GM15510 (cell line): Measurements from ENCODE around the gene C1orf116.

Experiments
- POLR2A ChIP-seq: IDR thresholded peaks from 3 replicates; pipeline ENCODE4 v1.6.1; 2011; ENCODE audit warnings: borderline replicate concordance; ENCODE audit not compliant: insufficient read length; ENCODE audit errors: extremely low read depth

C1orf116 gene

DNA sequence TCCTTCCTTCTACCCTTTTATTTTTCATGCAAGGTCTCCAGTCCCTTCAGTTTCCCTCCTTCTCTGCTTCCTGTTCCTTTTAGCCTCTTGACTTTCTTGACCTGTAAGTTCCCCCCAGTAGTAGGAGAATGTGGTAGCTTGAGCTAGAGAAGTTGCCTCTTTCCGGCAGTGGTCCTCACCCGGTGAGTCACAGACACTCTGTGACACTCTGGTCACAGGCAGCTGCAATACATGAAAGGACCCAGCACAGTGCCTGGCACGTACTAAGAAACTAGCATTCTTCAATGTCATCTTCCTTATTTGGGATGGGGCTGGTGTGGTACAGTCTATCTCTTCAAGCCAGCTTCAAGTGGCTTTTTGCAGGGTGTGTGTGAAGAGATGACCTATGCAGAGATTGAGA, 36.5 kb upstream of the C1orf116 start:
- no peak for TF ChIP-seq POLR2A

DNA sequence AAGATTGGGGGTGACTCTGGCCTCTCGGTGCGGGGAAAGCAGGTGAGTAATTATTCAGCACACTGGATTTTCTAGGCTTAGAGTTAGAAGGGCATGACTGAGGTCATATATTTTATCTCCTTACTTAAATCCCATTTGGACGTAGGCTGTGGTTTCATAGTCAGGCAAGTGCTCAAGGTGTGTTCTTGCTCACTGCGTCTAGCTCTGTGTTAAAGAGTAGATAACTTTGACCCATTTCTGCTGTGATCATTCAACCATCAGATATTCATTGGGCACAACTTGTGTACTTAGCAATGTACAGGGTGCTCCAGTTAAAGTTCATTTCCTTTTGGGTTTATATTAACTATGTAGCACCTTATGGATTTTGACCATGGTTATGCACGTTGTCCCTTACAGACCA, 35.1 kb upstream of the C1orf116 start:
- TF ChIP-seq POLR2A: no peak

DNA sequence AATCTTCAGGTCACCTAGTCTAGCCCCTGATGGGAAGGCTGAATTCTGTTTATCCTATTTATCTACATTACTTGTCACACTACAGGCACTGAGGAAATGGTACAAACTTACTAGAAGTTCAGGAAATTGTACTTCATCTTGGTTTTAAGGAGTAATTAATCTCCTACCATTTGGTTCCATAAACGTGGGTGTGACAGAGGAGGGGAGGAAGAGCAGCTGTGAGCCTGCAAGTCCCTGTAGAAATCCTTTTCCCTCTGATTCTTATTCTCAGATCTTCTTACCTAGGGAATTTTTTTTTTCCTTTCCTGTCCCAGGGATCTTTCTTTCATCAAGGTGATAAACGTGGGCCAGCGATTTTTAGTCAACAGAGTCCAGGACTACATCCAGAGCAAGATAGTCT, 34.6 kb upstream of the C1orf116 start:
- TF ChIP-seq POLR2A: no peak

DNA sequence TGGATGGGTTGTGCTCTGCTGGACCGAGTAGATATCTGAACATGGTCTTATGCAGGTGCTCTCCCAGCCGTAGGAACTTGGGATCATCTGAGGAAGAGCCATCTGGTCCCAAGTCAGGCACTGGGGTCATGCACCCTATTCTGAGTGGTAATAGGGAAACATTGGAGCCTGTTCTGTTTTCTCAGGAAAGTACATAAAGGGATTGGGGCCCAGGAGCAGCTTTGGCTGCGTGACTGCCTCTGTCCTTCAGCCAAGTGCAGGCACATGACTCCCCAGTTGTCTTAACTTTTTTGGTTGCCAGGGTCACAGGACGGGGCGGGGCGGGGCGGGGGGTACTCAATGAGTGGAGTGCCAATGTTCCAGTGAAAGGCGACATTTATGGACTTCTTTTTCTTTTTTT, 32.0 kb upstream of the C1orf116 start:
- TF ChIP-seq POLR2A: no peak

DNA sequence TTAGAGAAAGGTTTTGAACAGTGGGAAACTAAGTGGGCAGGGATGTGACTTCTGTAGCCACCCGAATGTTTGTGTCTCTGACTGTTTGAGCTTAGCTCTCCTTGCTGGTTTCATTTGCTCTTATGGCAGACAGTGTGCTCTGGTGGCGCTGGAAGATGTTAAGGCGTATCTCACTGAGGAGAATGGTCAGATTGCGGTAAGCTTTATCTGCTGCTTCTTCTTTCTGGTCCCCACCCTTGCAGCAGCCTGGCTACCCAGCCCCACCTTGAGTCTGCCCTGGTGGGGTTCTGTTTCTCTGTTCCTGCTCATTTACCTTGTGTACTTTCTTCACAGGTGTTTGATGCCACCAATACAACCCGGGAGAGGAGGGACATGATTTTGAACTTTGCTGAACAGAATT, 30.5 kb upstream of the C1orf116 start:
- TF ChIP-seq POLR2A: no peak

DNA sequence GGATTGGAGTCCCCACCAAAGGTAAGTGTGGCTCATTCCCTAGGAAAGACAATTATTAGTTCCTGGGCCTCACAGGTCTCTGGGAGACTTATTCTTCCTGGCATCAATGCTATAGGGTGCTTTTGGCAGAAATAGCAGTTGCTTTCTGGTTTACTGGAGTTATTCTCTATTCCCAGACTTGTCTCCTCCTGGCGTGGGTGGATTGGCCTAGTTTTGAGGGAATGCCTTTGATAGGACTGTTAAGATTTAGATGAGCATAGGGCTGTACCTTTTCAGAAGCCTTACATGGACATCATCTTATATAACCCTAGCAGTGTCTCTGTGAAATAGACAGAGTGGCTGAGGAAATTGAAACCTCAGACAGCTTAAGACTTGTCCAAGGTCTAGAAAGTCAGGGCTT, 29.5 kb upstream of the C1orf116 start:
- no peak for TF ChIP-seq POLR2A

DNA sequence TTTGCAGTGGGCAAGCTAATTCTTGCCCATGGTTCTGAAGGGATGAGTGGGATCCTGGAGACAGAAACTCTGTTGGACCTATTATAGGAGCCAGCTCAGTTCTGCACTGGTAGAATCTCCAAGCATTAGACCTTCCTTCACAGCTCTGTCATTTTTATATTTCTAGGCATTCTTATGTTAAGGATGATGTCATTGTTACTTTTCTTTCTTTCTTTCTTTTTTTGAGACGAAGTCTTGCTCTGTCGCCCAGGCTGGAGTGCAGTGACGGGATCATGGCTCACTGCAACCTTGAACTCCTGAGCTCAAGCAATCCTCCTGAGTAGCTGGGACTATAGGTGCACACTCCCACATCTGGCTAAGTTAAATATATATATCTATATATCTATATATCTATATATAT, 28.0 kb upstream of the C1orf116 start:
- no peak for TF ChIP-seq POLR2A

DNA sequence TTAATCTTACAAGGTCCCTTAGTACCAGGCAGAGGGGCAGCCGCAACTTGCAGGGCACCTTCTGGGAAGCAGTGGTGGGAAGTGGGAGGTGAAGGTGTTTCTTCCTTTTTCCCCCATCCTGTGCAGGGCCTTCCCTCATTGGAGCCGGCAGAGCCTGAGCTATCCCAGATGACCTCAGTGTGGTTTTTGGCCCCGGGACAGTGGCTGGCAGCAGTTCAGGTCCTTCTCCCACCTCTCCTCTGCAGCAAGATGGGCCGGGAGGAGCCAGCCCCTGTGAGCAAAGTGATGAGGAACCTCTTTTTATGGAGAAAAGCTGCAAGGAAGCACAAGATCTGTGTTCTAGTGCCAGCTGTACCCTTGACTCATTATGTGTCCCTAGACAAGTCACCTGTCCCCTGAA, 27.3 kb upstream of the C1orf116 start:
- TF ChIP-seq POLR2A: no peak

DNA sequence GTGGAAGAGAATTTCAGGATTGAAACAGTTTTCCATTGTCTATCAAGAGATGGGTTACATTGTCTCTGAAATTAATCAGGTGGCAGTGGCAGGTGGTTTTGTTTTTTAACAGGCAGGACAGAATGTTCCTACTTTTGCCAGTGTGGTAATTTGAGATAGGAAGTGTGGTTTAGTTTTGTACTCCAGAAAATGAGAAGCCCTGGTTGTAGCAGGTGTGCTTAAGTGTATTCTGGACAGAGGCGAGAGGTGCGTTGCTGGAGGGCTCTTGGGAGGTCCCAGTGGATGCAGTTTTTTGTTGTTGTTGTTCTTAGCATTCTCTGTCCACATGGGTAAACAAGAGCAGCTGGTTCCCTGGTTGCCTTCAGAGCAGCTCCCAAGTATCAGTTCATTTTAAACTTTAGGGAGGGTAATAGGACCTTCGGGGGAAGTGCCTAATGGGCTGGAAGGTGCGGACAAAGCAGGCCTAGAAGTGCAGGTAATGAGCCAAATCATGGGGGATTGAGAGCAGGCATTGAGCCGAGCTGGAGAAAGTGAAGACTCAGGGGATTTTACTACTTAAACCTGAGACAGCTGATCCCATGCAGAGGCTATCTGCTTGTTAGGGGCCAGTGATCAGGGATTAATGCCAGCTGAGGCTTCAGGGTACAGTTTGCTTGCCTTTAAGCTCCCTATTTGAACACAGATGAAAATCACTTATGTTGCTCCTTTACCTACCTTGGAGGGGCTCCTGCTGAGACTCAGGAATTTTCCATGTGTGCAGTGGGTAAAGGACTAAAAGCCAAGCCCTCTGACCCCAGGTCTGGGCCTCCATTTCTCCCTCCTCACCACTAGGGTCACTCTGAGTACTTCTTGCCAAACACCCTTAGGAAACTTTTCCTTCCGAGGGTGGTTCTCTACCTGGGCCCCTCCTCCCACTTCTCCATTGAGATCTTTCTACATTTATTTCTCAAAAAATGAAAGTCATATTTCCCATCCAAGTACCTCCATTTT, 26.6 kb upstream of the C1orf116 start:
- TF ChIP-seq POLR2A: no peak

DNA sequence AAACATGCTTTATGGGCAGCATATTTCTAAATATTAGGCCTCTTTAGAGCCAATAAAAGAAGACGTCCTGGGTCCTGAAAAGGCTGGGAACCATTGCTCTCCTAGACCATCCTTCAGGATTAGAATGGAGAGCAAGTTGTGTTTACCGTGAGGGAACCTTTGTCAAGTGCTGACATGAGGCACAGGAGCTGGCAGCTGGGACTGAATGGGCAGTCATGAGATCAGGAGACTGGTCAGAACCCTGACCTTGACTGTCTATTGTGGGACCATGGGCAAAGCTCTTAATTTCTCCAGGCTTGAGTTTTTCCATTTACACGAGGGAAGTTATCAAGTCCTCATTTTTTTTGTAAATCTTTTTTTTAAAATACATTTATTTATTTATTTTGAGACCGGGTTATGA, 25.7 kb upstream of the C1orf116 start:
- no peak for TF ChIP-seq POLR2A

DNA sequence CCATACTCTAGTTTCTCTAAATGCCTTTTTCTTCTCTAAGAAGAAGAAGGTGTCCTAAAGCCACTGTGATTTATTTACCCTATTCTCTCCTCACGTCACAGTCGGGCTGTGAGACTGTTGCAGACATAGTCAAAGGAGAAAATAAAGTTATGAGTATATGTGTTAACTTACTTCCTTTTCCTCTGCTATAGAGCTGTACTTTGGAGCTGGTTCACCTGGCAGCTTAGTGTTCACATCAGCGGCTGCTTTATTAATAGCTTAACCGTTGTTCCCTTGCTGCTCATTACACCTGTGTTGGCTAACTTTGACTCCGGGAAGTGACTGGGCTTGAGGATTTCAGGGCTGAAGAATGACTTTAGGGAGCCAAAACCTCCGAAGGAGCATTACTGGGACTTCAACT, 24.1 kb upstream of the C1orf116 start:
- TF ChIP-seq POLR2A: no peak

DNA sequence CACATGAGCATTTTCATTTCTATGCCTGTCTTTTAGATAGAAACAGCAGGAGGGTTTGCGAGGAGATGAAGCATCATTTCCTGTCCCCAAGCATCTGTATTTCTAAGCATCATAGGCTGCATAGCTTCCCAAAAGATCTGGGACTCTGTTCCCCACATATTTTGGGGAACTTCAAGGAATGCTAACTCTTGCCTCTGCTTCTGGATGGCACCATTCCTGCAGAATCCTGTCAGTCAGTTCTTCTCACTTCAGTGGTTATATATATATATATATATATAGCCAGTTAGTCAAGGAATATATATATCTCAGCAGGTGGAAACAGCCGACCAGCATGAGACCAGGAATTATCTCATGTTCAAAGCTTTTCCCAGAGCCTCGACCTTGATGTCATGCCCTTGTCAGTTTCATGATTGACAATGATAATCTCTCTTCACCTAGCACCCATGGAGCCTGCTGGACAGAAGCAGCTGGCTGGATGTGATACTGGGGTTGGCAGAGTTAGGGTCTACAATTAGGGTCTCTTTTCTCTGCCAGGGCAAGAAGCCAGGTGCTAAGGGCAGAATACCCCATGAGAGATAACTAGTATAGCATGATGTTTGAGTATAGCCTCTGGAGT, 22.9 kb upstream of the C1orf116 start:
- TF ChIP-seq POLR2A: no peak

DNA sequence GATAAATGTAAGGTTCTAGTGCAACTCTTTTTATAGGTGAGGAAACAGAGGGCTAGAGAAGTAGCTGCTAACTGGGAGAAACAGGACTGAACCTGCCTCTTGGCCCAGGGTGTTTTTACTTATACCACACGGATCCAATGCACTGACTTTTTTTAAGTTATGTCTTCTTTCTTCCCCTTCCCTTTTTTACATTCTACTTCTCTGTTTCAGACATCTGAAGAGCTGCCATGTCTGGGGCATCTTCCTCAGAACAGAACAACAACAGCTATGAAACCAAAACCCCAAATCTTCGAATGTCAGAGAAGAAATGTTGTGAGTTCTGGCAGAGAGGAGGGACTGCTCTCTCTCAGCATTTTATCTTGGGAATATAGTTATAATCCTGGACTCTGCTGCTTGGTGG, 21.9 kb upstream of the C1orf116 start:
- no peak for TF ChIP-seq POLR2A

DNA sequence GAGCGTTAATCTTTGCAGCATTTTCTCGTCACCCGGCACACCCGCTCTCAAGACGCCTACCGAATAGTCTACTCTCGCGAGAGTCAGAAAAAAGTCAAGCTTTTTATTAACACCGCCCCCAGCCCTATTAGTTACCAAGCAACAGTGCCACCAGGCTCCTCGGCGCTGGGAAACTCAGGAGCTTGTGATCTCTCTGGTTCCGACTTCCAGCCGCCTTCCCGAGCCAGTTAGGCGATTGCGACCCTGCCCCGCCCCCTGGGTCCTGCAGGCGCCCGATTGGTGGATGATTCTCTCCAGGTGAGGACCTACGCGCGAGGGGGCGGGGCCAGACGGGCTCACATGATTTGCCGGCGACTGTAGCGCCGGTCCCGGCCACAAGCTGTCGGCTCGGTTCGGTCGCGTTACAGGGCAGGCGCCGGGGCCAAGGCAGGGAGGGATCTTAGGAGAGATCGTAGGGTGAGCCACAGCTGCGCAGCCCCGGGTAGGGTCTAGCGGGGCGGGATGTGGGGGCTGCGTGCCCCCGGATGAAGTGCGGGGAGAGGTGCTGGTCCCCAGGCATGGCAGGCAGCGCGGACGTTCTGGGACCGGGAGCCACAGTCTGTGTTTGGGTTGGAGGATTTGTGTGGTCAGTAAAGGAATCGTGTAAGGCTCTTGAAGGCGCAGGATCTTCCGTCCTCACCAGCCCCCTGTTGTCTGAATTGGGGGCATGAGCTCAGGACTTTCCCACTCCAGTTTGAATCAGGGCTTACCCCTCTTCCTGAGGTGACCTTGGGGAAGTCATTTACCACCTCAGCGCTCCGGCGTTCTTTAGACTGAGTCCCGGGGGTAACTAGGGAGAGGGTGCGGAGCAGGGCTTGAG, 20.6 kb upstream of the C1orf116 start, which contains the start of gene PFKFB2:
Gene PFKFB2 (plus strand): TSS at position 365 of the 859 bp plus-strand sequence. CDS start 1,443 bp downstream, outside the sequence.
- peak; percentile 82 for TF ChIP-seq POLR2A

DNA sequence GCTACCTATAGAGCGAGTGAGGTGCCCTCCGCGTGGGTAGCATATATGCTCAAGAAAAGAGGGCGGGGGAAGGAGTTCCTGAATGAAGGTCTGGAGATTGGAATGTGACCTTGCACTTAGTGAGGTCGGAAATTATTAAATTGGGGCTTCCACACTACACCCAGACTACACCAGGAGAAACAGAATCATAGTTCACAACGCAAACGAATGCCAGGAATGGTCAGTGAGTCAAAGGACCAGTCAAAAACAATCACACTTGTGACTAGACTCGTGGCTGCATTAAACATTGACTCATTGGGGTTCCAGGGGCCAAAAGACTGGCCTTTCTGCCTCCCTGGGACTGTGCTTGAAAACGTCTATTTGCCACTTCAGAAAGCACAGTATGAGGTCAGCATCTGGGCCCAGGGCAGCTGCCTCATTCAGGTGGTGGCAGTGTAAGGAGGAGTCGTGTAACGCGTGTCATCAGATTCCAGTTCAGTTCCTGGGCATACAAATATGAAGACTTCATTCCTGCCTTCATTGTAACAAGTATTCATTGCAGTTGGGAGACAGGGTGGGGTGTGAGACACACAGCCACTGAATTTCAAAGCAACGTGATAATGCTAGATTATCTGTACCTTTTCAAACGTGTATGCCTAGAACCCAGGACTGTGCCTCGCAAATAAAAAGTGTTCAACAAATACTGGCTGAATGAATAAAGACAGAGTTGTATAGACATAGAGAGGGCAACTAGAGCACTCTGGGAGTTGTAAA, 18.8 kb upstream of the C1orf116 start, which contains the start of gene YOD1:
Gene YOD1 (minus strand): TSS at position 18 of the 753 bp plus-strand sequence. CDS start 178 bp downstream, outside the sequence.
- TF ChIP-seq POLR2A: no peak
